Pancreas (tissue), 10 donors: ENCODE data around the gene CDC26. TPM values are rescaled to one million over a fixed set of nuclear protein-coding genes. Genes with fewer than 3 reads are reported as not detected.

Source experiments
- ATAC-seq, 4 donors: fragments of 200-7000 bp; cut with Tn5 transposase; one replicate each; pipeline versions ENCODE4 v1.8.0 to v1.9.1; 2020; ENCODE audit warnings: mild to moderate bottlenecking in 4 of 4, moderate library complexity in 4 of 4
- DNase-seq, 6 donors: peaks; one replicate each; pipeline ENCODE4 v3.0.0-alpha.2; 2020
- FAIRE-seq: peaks from 2 replicates; lab custom pipeline; 2012; peaks lifted over from hg19 to GRCh38; lab: Jason Lieb, UNC
- H3K27ac ChIP-seq, 4 donors: fragments of 200-600 bp; sonication (generic); 1 replicate in 3 of 4; 2 replicates in 1 of 4; pipeline versions ENCODE4 v1.5.0 to v1.8.0; 2020
- H3K27me3 ChIP-seq, 4 donors: fragments of 200-600 bp; one replicate each; pipeline ENCODE4 v1.8.0; 2021
- H3K36me3 ChIP-seq, 3 donors: fragments of 200-600 bp; sonication (generic) in 1 of 3; one replicate each; pipeline versions ENCODE4 v1.5.0 to v1.8.0; 2020 to 2021
- H3K4me1 ChIP-seq, 3 donors: fragments of 200-600 bp; one replicate each; pipeline ENCODE4 v1.8.0; 2021
- H3K4me3 ChIP-seq, 4 donors: fragments of 200-600 bp; sonication (generic) in 2 of 4; one replicate each; pipeline versions ENCODE4 v1.5.0 to v1.8.0; 2020 to 2021
- H3K9me3 ChIP-seq, 4 donors: fragments of 200-600 bp; one replicate each; pipeline ENCODE4 v1.8.0; 2021
- WGBS, 2 donors: extraction: QIAGEN DNeasy Blood & Tissue Kit; methylation state at CpG; one replicate each; pipeline ENCODE4 v1.1.7; 2013; 5-methylcytosine and 5-hydroxymethylcytosine counted together
- intact Hi-C, 3 donors: fragments of 100-400 bp; cut with DNase I; formaldehyde crosslinking; loops; one replicate each; pipeline versions ENCODE4 v1.11.1 to v1.14.2; 2022
- polyA plus RNA-seq, 2 donors: library from polyadenylated mRNA; stranded (reverse); fragments of 200-250 nt; gene quantifications; one replicate each; pipeline ENCODE4 v1.2.3, GENCODE V29; 2013
- total RNA-seq, 6 donors: library from RNA; stranded (reverse); fragmentation: NEBNext Ultra II Directional in 4 of 6; extraction: Animal tissue kit (Norgen Biotek cat#: 25700) in 4 of 6; gene quantifications; one replicate each; pipeline versions ENCODE4 v1.2.1 to v1.2.4, GENCODE V29; 2021 to 2023
- TF ChIP-seq, protein P1 (sequence below), 4 donors: fragments of 200-600 bp; sonication (generic) in 3 of 4; IDR thresholded peaks; one replicate each; pipeline versions ENCODE4 v1.5.0 to v1.8.0; 2021; ENCODE audit warnings: antibody characterized with exemption in 4 of 4
- donor health status: healthy with polysubstance abuse.
- donor health status: DM: no; HTN: no; CAD: no; lungs with moderate emphysema.
- donor health status: DM: no; HTN: no; CAD: no.
- donor health status: control.
- donor health status: control.
- donor health status: Bipolar disorder and iron deficiency.
- donor health status: DM: yes; HTN: yes; CAD: no.
- donor health status: DM: no; HTN: no; CAD: no.
- donor health status: DM: no; HTN: no; CAD: no.
- donor health status: DM: yes; HTN: yes; CAD: no.

Gene CDC26
- total and polyA plus RNA-seq, 8 donors = 7.4 to 30.1 (median 10.8) TPM

DNA sequence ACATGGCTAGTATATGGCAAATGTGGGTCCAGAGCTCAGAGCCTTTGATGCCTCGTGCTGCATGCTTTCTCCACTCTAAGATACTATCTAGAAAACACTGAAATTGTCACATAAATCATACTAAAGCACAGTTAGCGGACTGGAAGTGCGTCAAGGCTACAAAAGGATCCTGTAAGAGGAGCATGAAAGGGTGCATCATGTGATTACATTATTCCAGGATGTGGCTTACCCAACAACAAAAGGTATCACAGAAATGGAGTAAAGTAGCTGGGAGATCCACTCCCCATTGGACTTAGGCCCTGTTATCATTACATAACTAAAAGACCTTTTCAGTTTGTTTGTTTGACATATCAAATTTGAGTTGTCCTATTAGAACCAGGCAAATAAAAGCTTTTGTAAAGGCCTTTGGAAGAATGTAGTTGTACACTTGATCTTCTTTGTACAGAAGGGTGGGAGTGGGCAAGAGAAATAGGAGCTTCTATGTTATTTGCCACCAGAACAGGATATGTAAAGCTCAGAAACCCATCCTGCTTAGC is 47.2 kb downstream of the CDC26 start:
- intact Hi-C loops = no loop called here
- WGBS, 2 donors = 56 to 61% methylated on average over 3 of the region's 3 CpGs
- no peak for FAIRE-seq

DNA sequence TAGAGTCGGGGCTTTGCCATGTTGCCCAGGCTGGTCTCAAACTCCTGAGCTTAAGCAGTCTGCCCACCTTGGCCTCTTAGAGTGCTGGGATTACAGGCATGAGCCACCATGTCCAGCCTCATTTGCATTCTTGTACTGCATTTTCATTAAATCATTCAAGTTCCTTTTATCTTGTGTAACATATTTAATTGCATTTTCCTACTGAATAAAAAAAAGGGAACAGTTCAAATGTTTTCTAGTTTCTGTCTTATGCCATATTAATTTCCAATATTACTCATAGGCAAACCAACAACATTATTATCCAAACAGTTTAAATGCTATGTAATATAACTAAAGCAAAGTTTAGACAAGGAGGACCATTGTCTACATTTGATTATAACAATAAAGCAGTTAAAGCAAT is 47.9 kb downstream of the CDC26 start:
- WGBS, 2 donors = 52 to 84% methylated on average over 1 of the region's 1 CpG
- Histone ChIP-seq H3K36me3 (no peaks in the 10 kb centered on the region), H3K27ac (no peak overlapping the region), H3K27me3 (no peaks in the 10 kb centered on the region), H3K9me3 (no peaks in the 10 kb centered on the region), H3K4me1 (peaks cover 0 to 16% (median 8%) of the 10 kb centered on the region in 3 donors), H3K4me3 (no peak overlapping the region)
- intact Hi-C loops = no loop called here
- no peak for ATAC-seq
- TF ChIP-seq, protein P1, sequence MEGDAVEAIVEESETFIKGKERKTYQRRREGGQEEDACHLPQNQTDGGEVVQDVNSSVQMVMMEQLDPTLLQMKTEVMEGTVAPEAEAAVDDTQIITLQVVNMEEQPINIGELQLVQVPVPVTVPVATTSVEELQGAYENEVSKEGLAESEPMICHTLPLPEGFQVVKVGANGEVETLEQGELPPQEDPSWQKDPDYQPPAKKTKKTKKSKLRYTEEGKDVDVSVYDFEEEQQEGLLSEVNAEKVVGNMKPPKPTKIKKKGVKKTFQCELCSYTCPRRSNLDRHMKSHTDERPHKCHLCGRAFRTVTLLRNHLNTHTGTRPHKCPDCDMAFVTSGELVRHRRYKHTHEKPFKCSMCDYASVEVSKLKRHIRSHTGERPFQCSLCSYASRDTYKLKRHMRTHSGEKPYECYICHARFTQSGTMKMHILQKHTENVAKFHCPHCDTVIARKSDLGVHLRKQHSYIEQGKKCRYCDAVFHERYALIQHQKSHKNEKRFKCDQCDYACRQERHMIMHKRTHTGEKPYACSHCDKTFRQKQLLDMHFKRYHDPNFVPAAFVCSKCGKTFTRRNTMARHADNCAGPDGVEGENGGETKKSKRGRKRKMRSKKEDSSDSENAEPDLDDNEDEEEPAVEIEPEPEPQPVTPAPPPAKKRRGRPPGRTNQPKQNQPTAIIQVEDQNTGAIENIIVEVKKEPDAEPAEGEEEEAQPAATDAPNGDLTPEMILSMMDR (IDR thresholded peaks at IDR 0.05) = no peak
- no peak for DNase-seq
- FAIRE-seq = no peak

More for the DNA sequence above, 47.2 kb downstream of the CDC26 start:
- no peaks in the 10 kb centered on the region for H3K27me3 ChIP-seq
- DNase-seq (no peak), ATAC-seq (peak in 1 of 4 donors; percentile 46)
- no peaks in the 10 kb centered on the region for H3K9me3 ChIP-seq
- peaks cover 0 to 14% (median 6%) of the 10 kb centered on the region in 3 donors for H3K4me1 ChIP-seq
- TF ChIP-seq, protein P1 (IDR thresholded peaks at IDR 0.05) = no peak
- H3K27ac ChIP-seq = no peak overlapping the region
- no peaks in the 10 kb centered on the region for H3K36me3 ChIP-seq
- H3K4me3 ChIP-seq = no peak overlapping the region

DNA sequence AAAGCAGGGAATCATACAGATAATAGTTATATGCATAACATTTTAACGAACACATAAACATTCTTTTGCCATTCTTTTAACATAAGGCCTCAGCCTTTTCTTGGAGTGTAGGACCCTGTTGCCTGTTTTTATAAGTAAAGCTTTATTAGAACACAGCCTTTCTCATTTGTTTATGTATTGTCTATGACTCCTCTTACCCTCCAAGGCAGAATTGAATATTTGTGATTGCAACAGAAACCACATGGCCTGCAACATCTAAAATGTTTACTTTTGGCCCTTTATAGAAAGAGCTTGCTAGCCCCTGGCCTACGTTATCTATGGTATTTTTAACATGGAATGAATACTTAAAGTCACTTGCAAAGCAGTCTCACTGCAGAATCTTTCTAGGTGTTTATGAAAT is 51.4 kb downstream of the CDC26 start:
- H3K4me1 ChIP-seq = peaks cover 4 to 24% (median 24%) of the 10 kb centered on the region in 3 donors
- FAIRE-seq (no peak), ATAC-seq (no peak), DNase-seq (no peak)
- intact Hi-C loops = no loop called here
- no peak overlapping the region for H3K27ac ChIP-seq
- no peaks in the 10 kb centered on the region for H3K27me3 ChIP-seq
- TF ChIP-seq, protein P1 (IDR thresholded peaks at IDR 0.05) = no peak
- no peaks in the 10 kb centered on the region for H3K36me3 ChIP-seq
- no peak overlapping the region for H3K4me3 ChIP-seq
- WGBS, 2 donors = 82 to 92% methylated on average over 2 of the region's 2 CpGs
- H3K9me3 ChIP-seq = no peaks in the 10 kb centered on the region

DNA sequence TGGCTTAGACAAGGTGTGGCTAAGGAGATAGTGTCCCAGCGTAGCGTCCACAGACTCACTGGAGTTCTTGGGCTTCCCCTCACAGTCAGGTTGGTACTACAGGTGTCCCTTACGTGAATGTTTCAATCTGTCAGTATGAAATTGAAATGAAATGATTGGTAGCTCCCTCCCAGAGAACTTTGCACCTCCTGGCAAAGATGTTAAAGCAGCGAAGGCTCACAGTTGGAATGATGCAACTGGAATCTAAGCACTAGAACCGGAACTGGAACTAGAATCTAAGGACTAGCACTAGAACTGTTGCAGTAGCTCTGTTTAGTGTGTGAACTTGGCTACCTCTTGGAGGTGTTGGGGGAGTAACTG is 52.9 kb downstream of the CDC26 start:
- Histone ChIP-seq H3K36me3 (no peaks in the 10 kb centered on the region), H3K9me3 (no peaks in the 10 kb centered on the region), H3K27ac (peak overlapping the region in 1 of 4 donors; percentile 86), H3K4me3 (peak overlapping the region in 3 of 4 donors; percentile 56 to 68 (median 67)), H3K27me3 (no peaks in the 10 kb centered on the region), H3K4me1 (peaks cover 4 to 27% (median 16%) of the 10 kb centered on the region in 3 donors)
- peak in 2 of 6 donors; percentile 4 to 18 for DNase-seq
- ATAC-seq = peak in 2 of 4 donors; percentile 2 to 14
- intact Hi-C loops = no loop called here
- TF ChIP-seq, protein P1 (IDR thresholded peaks at IDR 0.05) = no peak
- FAIRE-seq = no peak
- WGBS, 2 donors = 14 to 15% methylated on average over 5 of the region's 5 CpGs

DNA sequence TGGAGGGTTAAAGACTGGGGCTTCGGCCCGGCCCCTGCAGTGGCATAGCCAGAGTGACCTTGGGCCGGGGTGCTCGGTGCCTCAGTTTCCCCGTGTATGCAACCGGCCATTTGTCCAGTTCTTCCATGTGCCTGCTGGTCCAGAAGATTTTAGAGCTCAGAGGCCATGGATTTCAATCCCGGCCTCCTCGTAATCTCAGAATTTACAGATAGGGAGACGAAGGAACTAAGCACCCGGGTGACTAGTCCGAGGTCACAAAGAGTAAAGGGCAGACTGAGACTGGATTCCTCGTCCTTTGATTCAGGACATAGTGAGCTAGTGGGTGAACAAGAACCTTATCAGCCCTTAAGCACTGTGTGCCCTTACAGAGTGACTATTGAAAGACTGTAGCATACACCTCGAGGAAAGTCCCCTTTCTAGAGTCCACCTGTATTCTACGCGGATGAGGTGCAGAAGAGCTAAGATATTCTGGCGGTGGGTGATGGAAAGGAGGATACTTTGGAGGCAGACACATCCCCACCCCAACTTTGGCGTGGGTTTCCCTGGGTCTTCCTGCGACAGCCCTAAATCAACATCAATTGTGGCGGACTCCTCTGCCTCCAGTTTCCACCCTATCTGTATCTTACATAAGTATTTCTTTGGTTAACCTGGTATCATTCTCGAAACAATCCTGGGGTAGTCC is 53.4 kb downstream of the CDC26 start:
- 4% methylated on average over 20 of the region's 20 CpGs for WGBS, 2 donors
- DNase-seq (peak in 1 of 6 donors; percentile 20), ATAC-seq (peak; percentile 25 to 34 (median 28)), FAIRE-seq (no peak)
- Histone ChIP-seq H3K4me3 (peak overlapping the region; percentile 43 to 68 (median 62)), H3K27ac (peak overlapping the region; percentile 46 to 86 (median 66)), H3K27me3 (no peaks in the 10 kb centered on the region), H3K4me1 (peaks cover 4 to 27% (median 16%) of the 10 kb centered on the region in 3 donors), H3K9me3 (no peaks in the 10 kb centered on the region), H3K36me3 (no peaks in the 10 kb centered on the region)
- TF ChIP-seq, protein P1 (IDR thresholded peaks at IDR 0.05) = no peak
- intact Hi-C loops = no loop called here
